Dermis microvascular lymphatic vessel endothelial cell (primary cell): ENCODE data around the gene GPR146. TPM values are rescaled to one million over a fixed set of nuclear protein-coding genes. Genes with fewer than 3 reads are reported as not detected.
"Not testable (repeated sequence)": the region's sequence is repeated elsewhere in the genome, so short reads cannot be mapped to it uniquely, and the experiment has no call there.

Source experiments
- DNase-seq, 2 donors: peaks; one replicate each; pipeline versions ENCODE4 v3.0.0 to v3.0.0-alpha.2; 2010; ENCODE audit warnings: low read depth in 2 of 2
- total RNA-seq: library from RNA; depleted of rRNA; stranded (reverse); fragments of >200 nt; gene quantifications from 2 replicates; pipeline ENCODE4 v1.2.1, GENCODE V29; 2014

GPR146 gene
- total RNA-seq, 1 donor from 2014 or later: 25.5 TPM

DNA sequence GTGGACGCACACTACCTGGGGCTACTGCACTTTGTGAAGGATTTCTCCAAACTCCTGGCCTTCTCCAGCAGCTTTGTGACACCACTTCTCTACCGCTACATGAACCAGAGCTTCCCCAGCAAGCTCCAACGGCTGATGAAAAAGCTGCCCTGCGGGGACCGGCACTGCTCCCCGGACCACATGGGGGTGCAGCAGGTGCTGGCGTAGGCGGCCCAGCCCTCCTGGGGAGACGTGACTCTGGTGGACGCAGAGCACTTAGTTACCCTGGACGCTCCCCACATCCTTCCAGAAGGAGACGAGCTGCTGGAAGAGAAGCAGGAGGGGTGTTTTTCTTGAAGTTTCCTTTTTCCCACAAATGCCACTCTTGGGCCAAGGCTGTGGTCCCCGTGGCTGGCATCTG is 14.0 kb downstream of the GPR146 start:
- no peak for DNase-seq

DNA sequence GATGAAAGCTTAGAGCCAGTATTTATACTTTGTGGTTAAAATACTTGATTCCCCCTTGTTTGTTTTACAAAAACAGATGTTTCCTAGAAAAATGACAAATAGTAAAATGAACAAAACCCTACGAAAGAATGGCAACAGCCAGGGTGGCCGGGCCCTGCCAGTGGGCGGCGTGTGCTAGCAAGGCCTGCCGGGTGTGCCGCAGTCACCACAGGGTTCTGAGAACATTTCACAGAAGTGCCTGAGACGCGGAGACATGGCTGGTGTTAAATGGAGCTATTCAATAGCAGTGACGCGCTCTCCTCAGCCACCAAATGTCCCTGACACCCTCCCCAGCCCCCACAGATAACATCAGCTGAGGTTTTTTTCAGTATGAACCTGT is 14.5 kb downstream of the GPR146 start:
- no peak for DNase-seq

DNA sequence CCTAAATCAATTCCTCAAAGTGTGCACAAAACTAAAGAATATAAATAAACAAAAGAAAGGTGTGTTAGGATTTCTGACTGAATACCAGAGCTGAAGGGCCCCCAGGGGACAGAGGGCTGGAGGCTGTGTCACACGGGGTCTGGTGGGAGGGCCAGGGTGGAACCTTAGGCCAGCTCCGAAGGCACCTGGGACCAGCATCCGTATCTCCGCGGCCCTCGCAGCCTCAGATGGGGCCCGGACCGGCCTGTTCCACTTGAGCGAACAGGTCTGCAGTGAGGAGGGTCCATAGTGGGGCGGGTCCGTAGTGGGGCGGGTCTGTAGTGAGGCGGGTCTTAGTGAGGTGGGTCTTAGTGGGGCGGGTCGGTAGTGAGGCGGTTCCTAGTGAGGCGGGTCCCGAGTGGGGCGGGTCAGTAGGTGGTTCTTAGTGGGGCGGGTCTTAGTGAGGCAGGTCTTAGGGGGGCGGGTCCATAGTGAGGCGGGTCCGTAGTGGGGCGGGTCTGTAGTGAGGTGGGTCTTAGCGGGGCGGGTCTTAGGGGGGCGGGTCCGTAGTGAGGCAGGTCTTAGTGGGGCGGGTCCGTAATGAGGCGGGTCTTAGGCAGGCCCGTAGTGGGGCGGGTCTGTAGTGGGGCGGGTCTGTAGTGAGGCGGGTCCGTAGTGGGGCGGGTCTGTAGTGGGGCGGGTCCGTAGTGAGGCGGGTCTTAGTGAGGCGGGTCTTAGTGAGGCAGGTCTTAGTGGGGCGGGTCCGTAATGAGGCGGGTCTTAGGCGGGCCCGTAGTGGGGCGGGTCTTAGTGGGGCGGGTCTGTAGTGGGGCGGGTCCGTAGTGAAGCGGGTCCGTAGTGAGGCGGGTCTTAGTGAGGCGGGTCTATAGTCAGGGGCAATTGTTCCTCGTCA is 15.1 kb downstream of the GPR146 start:
- DNase-seq: peak; percentile 64 to 86

DNA sequence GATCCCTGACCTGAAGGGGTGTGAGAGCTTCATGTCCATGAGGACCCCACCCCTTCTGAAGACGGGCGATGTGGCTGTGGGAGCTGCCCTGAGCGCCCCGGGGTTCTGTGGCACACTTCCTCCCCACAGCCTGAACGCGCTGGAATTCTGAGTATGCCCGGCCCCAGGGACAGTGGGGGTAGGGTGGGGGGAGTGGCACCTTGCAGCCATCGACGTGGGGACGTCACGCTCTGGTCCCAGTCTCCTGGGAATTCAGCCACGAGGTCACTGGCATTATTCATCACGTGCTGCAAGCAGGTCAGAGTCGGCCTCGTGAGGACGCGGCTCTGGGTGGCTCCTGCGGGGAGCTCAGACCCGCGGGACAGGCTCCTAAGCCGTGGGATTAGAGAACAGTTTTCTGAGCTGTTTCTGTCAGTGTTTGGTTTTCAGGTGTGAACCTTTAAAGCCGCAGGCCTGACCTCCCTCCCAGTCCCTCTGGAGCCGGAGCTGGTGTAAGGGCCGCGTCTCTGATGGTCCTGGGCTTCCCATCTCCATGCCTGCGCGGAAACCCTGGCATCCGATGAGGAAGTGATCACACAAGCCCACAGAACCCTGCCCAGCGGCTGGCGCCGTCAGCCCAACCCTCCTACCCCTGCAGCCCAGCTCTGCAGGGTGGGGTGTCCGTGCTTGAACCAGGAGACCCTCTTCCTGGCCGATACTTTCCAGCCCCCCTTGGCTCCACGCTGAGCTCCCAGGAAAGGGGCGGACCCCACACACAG is 16.1 kb downstream of the GPR146 start:
- peak; percentile 72 to 73 for DNase-seq

DNA sequence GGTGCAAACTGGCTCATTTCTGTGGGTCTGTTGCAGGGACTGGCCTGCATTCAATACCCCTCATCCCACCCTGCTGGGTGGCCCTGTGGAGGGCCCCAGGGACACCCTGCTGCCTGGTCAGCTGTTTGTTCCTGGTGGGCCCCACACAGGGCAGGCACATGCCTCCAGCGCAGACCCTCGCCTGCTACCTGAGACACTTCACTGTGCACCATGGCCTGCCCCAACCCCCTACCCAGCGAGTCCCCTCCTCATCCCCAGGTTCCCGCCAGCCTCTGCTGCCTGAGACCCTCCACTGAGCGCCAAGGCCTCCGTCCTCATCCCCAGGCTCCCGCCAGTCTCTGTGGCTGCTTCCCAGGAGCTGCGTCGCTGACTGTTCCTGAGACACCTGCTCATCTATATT is 16.8 kb downstream of the GPR146 start:
- DNase-seq: no peak

DNA sequence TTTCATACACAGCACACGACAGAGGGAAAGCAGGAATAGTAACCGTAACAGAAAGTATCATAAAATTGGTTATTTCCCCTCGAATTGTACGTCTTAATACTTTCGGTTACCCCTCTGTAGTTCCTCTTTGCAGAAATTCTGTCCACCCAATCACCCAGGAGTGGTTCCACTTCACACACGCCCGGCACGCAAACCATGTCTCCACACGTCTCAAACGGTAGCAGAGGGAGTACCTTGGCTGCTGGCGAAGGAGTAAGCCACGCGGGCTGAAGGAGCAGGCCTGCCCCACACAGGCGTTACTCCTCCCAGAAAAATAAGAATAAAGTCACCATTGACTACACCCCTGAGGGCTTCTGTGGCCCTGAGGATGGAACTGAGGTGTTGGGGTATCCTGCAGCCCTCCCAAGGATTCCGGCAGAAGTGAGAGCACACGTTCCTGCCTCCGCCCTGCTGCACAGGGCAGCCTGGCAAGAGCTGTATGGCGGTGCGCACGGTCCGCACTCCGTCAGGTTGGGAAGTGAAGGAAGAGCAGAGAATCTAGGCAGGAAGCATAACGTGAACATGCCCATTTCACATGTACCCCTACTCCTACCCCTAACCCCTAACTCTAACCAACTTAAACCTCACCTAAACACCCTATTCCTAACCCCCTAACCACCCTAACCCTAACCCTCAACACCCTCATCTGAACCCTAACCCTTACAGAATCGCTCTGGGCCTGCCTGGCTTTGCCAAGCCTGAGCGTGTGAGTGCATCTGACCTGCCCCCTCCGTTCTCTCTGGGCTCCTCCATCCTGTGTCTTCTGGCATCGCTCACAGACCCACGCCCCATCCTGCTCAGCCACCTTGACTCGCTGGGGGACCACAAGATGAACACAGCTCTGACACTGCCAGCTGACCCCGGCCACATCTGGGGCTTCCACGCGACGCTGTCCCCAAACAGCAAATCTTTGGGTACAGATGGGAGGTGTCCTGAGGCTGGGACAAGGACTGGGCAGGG is 18.2 kb downstream of the GPR146 start:
- no peak for DNase-seq

DNA sequence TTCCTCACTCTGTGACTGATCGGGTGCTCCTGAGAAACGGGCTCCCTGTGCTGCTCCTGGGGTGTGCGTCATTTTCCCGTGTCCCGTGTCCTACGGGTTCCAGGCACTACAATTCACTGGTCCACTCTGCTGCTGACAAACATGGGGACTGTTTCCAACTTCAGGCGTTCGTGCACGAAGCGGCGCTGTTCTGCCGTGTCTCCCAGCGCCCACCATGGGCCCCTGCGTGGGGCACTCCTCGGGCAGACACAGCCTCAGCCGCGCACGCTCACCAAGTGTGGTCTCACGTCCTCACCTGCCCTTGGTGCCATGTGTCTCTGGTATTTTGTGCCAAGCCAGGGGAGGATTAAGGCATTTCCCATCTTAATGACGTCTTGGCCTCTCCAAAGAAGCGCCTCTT is 19.0 kb downstream of the GPR146 start:
- no peak for DNase-seq

DNA sequence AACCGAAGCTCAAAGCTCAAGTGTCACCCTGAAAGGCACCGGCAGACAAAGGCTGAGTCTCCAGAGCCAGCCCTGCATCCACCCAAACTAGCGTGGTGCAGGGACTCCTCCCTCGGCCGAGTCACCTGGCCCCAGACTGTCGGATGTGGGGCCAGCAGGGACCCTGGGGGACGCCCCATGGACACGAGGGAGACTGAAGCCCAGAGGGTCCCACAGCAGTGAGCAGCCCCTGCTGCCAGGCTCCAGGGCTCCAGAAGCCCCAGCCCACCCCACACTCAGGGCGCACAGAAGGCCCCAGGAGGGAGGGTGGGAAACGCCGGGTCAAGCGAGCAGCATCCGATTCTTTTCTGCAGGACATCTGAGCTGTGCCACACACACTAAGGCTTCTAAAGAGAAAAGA is 20.2 kb downstream of the GPR146 start:
- DNase-seq: no peak

DNA sequence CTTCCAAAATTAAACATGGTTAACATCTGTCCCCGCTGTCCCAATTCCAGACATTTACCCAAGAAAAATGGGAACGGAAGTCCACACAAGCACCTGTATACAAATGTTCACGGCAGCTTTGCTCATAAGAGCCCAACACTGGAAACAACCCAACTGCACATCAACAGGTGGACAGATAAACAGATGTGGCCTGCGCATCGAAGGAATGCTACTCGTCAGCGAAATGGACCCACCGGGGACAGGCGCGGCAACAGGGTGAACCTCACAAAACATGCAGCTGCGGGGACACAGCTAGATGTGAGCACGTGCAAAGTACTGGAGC is 20.9 kb downstream of the GPR146 start:
- DNase-seq: no peak

DNA sequence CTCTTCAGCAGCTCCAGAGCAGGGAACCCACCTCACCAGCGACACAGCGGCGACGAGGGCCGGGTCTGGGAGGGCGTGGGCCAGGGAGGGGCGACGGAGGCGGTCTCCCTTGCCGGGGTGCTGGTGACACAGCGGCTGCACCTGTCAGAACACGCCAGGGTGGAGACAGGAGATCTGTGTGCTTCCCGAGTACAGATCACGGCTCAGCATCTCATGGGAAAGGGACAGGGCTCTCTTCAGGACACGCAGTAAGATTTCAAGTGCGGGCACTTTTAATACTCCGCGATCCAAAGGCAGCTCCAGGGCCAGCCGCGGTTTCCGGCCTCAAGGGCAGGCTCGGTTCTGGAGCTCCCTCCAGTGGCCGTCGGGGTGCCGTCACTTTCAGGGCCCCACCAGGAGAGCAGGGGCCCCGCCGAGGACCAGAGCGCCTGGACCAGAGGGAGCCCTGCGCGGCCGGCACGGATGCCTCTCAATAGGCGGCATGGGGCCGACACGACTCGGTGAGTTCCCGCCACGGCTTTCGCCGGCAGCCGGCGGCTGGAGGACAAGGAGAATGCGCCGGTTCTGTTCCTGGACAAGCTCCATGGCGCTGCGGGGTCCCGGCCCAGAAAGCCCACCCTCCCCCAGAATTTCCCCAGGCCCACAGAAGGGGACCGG is 21.4 kb downstream of the GPR146 start:
- DNase-seq: peak in 1 of 2 donors; percentile 75

DNA sequence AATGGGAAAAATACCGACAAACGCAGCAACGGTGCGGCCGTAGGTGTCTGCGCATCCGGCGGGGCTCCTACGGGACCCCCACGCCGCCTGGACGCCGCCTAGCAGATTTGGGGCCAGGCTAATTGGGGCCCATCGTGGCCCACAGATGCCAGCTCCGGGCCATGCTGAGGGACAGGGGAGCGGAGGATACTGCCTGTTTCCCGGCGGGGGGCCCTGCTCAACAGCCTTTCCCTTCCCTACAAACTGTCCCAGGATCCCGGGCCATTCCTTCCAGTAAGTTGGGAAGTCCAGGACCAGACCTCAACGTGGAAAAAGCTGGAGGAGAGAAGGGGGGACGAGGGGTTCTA is 21.9 kb downstream of the GPR146 start:
- no peak for DNase-seq

DNA sequence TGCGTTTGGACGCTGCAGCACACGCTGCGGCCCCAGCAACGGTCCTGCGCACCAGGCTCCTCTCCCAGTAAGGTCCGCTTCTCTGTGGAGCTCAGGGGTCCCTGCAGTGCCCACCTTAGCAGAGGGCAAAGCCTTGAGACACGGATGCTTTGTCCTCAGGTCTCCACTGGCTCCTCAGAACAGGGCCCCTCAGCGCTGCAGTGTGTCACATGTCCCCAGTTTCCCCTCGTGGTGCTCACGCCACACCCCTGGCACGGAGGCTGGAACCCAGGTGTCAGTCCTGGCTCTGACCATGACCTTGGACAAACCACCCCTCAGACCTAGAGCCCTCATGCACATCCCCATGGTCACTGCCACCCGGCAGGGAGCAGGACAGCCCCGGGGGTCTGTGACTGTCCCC is 23.7 kb downstream of the GPR146 start:
- no peak for DNase-seq

DNA sequence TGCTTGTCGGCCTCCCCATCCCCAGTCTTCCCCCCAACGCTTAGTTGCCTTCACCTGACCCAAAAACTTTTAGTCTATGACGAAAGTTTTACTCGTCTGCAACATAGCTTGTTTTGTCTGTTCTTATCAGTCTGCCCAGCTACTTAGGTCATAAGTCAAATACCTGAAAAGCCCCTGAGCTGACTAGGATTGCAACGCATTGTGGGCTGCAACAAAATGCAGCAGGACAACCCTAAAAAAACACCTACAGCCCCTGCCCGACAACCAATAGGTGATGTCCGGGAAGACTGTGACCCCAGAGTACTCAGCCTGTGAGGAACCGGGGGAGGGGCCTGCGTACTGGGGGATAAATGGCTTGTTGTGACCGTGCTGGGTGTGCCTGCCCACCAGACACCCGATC is 24.3 kb downstream of the GPR146 start:
- no peak for DNase-seq

DNA sequence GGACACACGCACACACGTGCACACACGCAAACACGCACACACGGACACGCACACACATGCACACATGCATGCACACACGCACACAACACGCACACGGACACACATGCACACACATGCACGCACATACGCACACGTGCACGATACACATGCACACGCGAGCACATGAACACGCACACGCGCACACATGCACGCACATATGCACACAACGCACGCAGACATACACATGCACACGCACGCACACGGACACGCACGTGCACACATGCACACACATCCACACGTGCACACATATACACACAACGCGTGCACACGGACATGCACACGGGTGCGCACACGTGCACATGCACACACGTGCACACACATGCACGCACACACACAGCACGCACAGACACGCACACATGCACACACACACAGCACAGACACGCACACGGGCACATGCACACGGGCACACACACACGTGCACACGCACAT is 26.2 kb downstream of the GPR146 start:
- DNase-seq: no peak

DNA sequence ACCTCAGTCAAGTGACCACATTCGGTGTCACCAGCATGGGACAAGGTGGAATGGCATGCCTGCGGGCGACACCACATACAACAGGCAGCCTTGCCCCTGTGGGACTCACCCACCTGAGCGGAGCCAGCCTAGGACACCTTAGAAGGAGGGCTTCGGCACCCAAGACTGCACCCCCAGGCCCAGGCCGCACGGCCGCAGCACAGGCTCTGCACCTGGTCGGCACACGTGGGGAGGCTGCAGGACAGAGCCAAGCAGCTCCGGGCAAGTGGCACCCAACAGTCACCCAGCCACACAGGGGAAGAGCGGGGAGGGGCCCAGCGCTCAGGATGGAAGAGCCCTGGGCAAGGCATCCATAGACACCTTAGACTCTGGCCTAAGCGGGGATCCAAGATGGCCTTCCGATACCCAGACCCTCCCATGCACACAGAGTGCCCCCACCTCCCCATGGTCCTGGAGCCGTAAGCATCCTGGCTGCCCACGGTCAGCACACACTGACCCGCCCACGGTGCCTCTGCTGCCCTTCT is 27.4 kb downstream of the GPR146 start:
- DNase-seq: no peak

DNA sequence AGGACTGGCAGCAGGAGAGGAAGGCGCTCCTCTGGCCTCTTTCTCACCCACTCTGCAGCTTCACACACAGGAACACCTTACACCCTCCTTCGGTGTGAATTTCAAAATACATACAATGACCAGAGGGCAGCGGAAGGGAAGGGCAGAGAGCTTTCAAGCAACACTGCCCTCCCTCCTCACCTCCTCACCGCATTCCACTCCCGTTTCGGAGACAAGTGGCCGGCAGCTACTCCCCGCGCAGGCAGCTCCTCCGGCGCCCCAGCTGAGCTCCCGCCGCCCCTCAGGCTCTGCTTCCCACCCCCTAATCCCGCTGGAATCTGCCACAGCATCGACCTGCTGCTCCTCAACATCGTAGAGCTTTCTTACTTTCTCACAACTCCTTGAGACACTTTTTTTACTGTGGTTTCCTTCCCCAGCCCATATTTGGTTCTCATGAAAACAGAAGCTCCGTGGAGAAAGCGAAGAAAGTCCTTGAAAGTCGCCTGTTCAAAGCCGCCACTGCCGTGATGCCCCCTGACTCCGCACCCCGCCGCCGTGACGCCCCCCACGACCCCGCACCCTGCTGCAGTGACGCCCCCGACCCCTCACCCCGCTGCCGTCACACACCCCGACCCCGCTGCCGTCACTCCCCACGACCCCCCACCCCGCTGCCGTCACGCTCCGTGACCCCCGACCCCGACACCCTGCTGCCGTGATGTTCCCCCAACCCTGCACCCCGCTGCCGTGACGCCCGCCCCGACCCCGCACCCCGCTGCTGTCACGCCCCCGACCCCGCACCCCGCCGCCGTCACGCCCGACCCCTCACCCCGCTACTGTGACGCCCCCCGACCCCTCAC is 29.0 kb downstream of the GPR146 start:
- DNase-seq: no peak

DNA sequence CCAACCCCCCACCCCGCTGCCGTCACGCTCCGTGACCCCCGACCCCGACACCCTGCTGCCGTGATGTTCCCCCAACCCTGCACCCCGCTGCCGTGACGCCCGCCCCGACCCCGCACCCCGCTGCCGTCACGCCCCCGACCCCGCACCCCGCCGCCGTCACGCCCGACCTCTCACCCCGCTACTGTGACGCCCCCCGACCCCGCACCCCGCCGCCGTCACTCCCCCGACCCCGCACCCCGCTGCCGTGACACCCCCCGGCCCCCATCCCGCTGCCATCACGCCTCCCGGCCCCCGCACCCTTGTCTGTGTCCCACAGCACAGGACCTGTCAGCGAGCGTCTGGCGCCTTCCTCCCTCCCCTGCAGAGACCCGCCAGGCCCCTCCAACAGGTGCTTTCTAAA is 29.7 kb downstream of the GPR146 start:
- not testable (repeated sequence) for DNase-seq

DNA sequence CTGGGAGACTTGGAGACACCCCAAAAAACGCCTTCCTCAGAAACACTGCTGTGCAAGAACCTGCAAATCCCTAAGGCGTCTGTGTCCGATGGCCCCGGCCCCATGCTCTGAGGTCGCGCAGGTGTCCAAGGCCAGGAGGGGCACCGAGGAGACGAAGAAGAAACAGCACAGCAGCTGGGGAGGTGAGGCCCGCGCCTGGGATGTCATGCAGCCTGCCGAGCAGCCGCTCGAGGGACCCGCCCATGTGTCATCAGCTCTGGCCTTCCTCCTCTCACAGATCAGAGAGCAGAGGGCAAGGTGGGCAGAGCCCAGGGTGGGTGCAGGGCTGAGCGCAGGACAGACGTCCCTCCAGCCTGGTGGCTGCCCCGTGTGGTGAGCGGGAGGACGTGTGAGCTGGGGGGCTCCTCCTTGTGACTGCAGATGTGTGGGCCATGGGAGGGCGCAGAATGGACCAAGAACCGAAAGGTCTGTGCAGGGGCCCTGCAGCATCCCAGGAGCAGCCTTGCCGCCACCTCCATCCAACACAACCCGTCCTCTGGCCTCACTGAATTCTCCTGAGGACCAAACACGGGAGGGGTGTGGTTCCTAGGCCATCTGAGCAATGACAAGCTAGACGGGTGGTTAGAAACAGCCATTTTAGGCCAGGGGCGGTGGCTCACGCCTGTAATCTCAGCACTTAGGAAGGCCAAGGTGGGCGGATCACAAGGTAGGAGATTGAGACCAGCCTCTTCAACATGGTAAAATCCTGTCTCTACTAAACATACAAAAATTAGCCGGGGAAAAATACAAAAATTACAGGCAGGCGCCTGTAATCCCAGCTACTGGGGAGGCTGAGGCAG is 30.5 kb downstream of the GPR146 start:
- no peak for DNase-seq
